A673 (cell line): Measurements from ENCODE around the gene DCUN1D3.

Source experiments
- CTCF ChIP-seq: fragments of 300-800, 200-600 bp; sonication (generic); conservative IDR thresholded peaks from 2 replicates; pipeline ENCODE4 v1.5.1; 2017; ENCODE audit warnings: low read depth, mild to moderate bottlenecking, antibody characterized with exemption, low read length, moderate library complexity, mixed read lengths
- EZH2 ChIP-seq: fragments of 200-600 bp; sonication (generic); IDR thresholded peaks from 2 replicates; pipeline ENCODE4 v1.6.1; 2017; ENCODE audit warnings: borderline replicate concordance, low read depth, mild to moderate bottlenecking, mixed read lengths, antibody characterized with exemption, low read length; ENCODE audit not compliant: poor library complexity, severe bottlenecking

GRCh38 chr16:20905576-20905975 is 5.4 kb upstream of the DCUN1D3 start:
- TF ChIP-seq CTCF (no peak), EZH2 (no peak)
